OCI-LY3 (cell line): ENCODE data around the gene ZC3H7B.

Source experiments
- H2AFZ ChIP-seq: fragments of 200-600, 300-600 bp; shearing (Covaris generic); 2 replicates; pipeline ENCODE4 v1.6.0; 2014; ENCODE audit warnings: antibody characterized with exemption, low read depth, low read length
- H3K27ac ChIP-seq: fragments of 200-600, 300-600 bp; sonication (generic); 2 replicates; pipeline ENCODE4 v1.5.1; 2014; ENCODE audit warnings: mild to moderate bottlenecking, low read length, moderate library complexity, mixed read lengths
- H3K27me3 ChIP-seq: fragments of 200-600, 300-600 bp; sonication (generic); 2 replicates; pipeline ENCODE4 v1.6.1; 2014; ENCODE audit warnings: low read depth, low read length, mixed read lengths
- H3K36me3 ChIP-seq: fragments of 200-600, 300-600 bp; sonication (generic); replicated peaks from 2 replicates; pipeline ENCODE3; 2014; ENCODE audit warnings: low read depth, low read length, mixed read lengths
- H3K4me1 ChIP-seq: fragments of 300-600, 200-600 bp; sonication (generic); 2 replicates; pipeline ENCODE4 v1.6.1; 2014; ENCODE audit warnings: low read length, mixed read lengths
- H3K4me2 ChIP-seq: fragments of 200-600, 300-600 bp; sonication (generic); 2 replicates; pipeline ENCODE4 v1.6.1; 2014; ENCODE audit warnings: low read length, mixed read lengths
- H3K4me3 ChIP-seq: fragments of 300-600, 200-600 bp; sonication (generic); 2 replicates; pipeline ENCODE4 v1.5.1; 2014; ENCODE audit warnings: antibody characterized with exemption, mild to moderate bottlenecking, low read length, moderate library complexity
- H3K79me2 ChIP-seq: fragments of 300-600, 200-600 bp; shearing (Covaris generic); 2 replicates; pipeline ENCODE4 v1.6.1; 2014; ENCODE audit warnings: mild to moderate bottlenecking, low read length, mixed read lengths
- H3K9ac ChIP-seq: fragments of 300-600, 200-600 bp; shearing (Covaris generic); 2 replicates; pipeline ENCODE4 v1.6.0; 2014; ENCODE audit warnings: mild to moderate bottlenecking, low read length, moderate library complexity
- H3K9me3 ChIP-seq: fragments of 200-600, 300-600 bp; shearing (Covaris generic); 2 replicates; pipeline ENCODE4 v1.6.1; 2014; ENCODE audit warnings: low read length, mixed read lengths; ENCODE audit not compliant: insufficient read depth
- H4K20me1 ChIP-seq: fragments of 200-600, 300-600 bp; sonication (generic); 2 replicates; pipeline ENCODE4 v1.6.1; 2016; ENCODE audit warnings: low read length, mixed read lengths; ENCODE audit not compliant: insufficient read depth
- EZH2phosphoT487 ChIP-seq: fragments of 200-600 bp; shearing (Covaris generic); IDR thresholded peaks from 2 replicates; pipeline ENCODE4 v1.6.1; 2018; ENCODE audit warnings: antibody characterized with exemption, mixed run types, low read depth
- TF ChIP-seq, protein P1 (sequence below): fragments of 200-600, 300-600 bp; sonication (generic); IDR thresholded peaks from 2 replicates; pipeline ENCODE4 v1.5.1; 2014; ENCODE audit warnings: antibody characterized with exemption, low read length, low read depth

ZC3H7B gene

DNA sequence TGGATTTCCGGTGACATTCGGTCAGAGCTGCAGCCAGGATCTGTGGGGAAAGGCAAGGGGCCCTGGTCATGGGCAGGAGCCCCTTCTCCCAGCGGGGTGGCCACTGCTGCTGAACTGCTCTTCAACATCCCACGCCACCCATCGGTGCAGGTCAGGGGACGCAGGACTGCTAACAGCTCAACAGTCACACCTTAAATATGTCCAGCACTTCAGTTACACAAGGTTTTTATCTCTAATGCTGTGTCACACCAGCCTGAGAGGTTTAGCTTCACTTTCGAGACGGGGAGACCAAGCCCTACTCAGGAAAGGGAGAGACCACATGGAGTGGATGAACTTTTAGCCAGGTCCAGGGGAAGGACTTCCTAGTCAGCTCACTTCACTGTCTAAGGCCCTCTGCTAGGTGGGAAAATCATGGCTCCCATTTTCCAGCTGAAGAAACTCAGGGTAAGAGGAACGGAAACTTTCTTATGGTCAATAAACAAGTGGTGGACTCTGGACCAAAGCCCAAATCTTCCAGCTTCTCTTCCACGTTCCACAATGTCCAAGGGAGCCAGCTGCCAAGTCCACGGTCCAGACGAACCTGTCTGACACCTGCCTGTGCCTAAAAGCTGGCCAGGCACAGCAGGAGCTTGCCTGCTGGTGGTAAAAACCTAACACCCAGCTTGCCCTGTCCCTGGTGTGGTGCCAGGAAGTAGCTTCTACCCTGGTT is 39.6 kb upstream of the ZC3H7B start:
- Histone ChIP-seq H3K79me2 (0 out of 2 replicates have a peak, but pooled peaks cover 5% of the 10 kb centered on the region), H3K4me1 (no peaks in the 10 kb centered on the region), H3K27ac (no peak overlapping the region), H4K20me1 (no peaks in the 10 kb centered on the region), H2AFZ (no peak overlapping the region), H3K9ac (no peak overlapping the region), H3K4me3 (no peak overlapping the region), H3K36me3 (peaks cover 84% of the 10 kb centered on the region), H3K9me3 (no peaks in the 10 kb centered on the region), H3K4me2 (no peak overlapping the region), H3K27me3 (no peaks in the 10 kb centered on the region)
- no peak for TF ChIP-seq EZH2phosphoT487
- TF ChIP-seq, protein P1, sequence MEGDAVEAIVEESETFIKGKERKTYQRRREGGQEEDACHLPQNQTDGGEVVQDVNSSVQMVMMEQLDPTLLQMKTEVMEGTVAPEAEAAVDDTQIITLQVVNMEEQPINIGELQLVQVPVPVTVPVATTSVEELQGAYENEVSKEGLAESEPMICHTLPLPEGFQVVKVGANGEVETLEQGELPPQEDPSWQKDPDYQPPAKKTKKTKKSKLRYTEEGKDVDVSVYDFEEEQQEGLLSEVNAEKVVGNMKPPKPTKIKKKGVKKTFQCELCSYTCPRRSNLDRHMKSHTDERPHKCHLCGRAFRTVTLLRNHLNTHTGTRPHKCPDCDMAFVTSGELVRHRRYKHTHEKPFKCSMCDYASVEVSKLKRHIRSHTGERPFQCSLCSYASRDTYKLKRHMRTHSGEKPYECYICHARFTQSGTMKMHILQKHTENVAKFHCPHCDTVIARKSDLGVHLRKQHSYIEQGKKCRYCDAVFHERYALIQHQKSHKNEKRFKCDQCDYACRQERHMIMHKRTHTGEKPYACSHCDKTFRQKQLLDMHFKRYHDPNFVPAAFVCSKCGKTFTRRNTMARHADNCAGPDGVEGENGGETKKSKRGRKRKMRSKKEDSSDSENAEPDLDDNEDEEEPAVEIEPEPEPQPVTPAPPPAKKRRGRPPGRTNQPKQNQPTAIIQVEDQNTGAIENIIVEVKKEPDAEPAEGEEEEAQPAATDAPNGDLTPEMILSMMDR = no peak

DNA sequence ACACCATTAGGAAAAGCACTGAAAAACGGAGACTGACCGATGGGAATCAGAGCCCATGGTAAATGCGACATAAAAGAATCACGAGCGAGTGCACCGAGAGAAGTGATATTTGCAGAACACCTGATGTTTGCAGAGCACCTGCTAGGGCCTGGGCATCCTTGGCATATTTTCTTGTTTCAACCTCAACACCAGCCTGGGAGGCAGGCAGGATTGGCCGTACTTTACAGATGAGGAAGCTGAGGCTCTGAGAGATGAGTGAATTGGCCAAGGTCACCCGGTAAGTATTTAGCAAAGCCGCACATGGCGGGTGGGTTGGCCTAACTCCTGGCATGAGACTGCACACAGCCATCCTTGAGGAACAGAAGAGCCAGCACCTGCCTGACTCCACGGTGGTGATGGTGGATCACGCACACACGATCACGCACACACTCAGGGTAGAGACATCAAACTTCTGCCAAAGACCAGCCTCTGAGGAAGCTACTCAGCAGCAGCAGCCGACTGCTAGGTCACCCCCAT is 39.0 kb upstream of the ZC3H7B start:
- H3K9ac ChIP-seq = no peak overlapping the region
- H4K20me1 ChIP-seq = no peaks in the 10 kb centered on the region
- no peak for TF ChIP-seq EZH2phosphoT487
- TF ChIP-seq, protein P1 = no peak
- no peak overlapping the region for H3K4me3 ChIP-seq
- H3K4me2 ChIP-seq = no peak overlapping the region
- H3K36me3 ChIP-seq = peaks cover 81% of the 10 kb centered on the region
- no peaks in the 10 kb centered on the region for H3K4me1 ChIP-seq
- H3K79me2 ChIP-seq = 0 out of 2 replicates have a peak, but pooled peaks cover 5% of the 10 kb centered on the region
- no peak overlapping the region for H3K27ac ChIP-seq
- H3K9me3 ChIP-seq = no peaks in the 10 kb centered on the region
- H3K27me3 ChIP-seq = no peaks in the 10 kb centered on the region
- H2AFZ ChIP-seq = no peak overlapping the region

DNA sequence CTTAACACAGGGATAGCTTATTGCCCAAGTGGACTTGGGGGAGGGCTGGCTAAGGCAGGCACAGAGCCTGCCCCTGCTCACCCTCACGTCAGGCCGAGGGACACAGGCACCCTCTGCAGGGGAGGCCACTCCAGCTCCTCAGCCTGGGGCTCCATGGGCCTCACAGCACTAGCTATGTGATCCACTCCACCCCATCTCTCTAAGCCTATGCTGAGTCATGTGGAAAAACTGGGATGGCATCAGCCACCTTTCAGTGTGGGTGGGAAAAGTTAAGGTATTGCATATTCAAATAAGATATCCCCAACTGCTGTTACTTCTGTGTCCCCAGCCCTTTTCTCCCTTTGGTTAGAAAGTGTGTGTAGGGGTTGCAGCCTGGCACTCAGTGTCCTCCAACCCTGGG is 37.6 kb upstream of the ZC3H7B start:
- Histone ChIP-seq H2AFZ (no peak overlapping the region), H3K4me3 (no peak overlapping the region), H3K4me1 (no peaks in the 10 kb centered on the region), H3K27me3 (no peaks in the 10 kb centered on the region), H3K79me2 (0 out of 2 replicates have a peak, but pooled peaks cover 5% of the 10 kb centered on the region), H3K27ac (no peak overlapping the region), H3K4me2 (no peak overlapping the region), H3K9ac (no peak overlapping the region), H3K36me3 (peaks cover 81% of the 10 kb centered on the region), H3K9me3 (no peaks in the 10 kb centered on the region), H4K20me1 (no peaks in the 10 kb centered on the region)
- TF ChIP-seq, protein P1 = no peak
- no peak for TF ChIP-seq EZH2phosphoT487

DNA sequence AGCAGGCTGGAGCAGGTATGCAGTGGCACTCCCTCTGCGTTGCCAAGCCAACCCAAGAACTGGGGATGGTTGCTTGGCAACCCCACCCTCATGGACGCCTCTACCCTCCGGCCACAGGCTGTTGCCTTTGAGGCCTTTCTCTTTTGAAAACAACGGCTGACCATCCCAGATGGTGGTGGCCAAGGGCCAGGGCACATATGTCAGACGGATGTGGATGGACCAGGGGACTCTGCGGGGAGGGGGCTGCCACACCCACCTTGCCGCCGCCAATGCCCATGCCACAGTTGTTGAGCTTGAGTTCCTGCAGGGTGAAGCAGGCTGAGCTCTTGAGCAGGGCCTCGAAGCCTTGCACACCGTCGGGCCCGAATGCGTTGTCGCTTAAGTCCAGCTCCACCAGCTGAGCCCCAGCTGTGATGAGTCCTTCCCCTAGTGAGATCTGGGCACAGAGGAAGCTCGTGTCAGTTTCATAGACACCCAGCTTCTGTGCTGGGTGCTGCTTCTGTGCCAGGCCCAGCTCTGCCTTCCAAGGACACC is 36.9 kb upstream of the ZC3H7B start:
- Histone ChIP-seq H4K20me1 (no peaks in the 10 kb centered on the region), H3K27me3 (no peaks in the 10 kb centered on the region)

More for the DNA sequence above, 36.9 kb upstream of the ZC3H7B start:
- Histone ChIP-seq H3K27ac (no peak overlapping the region), H3K9me3 (no peaks in the 10 kb centered on the region), H3K4me1 (no peaks in the 10 kb centered on the region), H3K36me3 (peaks cover 81% of the 10 kb centered on the region), H2AFZ (no peak overlapping the region), H3K4me2 (no peak overlapping the region), H3K79me2 (0 out of 2 replicates have a peak, but pooled peaks cover 5% of the 10 kb centered on the region), H3K9ac (no peak overlapping the region), H3K4me3 (no peak overlapping the region)
- TF ChIP-seq, protein P1 = no peak
- TF ChIP-seq EZH2phosphoT487 = no peak
